Hematopoietic multipotent progenitor cell treated with erythropoietin and hydrocortisone succinate and interleukin-3 and kit ligand, for 8 days (in vitro differentiated cells): Measurements from ENCODE around the gene MYOD1.

Experiments
- DNase-seq: peaks from one replicate; pipeline ENCODE4 v3.0.0-alpha.2; 2015

Gene MYOD1

DNA sequence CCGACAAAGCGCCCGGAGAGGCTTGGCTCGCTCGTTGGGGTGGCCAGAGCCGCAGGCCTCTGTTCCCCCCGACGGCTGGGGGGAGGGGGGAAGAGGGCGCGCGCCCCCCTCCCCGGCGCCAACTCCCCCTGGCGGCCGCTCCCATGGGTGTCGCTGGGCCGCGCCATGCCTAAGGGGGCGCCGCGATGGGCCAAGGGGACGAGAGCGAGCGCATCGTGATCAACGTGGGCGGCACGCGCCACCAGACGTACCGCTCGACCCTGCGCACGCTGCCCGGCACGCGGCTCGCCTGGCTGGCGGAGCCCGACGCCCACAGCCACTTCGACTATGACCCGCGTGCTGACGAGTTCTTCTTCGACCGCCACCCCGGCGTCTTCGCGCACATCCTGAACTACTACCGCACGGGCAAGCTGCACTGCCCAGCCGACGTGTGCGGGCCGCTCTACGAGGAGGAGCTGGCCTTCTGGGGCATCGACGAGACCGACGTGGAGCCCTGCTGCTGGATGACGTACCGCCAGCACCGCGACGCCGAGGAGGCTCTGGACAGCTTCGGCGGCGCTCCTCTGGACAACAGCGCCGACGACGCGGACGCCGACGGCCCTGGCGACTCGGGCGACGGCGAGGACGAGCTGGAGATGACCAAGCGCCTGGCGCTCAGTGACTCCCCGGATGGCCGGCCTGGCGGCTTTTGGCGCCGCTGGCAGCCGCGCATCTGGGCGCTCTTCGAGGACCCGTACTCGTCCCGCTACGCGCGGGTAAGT lies 16.6 kb downstream of the MYOD1 start:
- no peak for DNase-seq

DNA sequence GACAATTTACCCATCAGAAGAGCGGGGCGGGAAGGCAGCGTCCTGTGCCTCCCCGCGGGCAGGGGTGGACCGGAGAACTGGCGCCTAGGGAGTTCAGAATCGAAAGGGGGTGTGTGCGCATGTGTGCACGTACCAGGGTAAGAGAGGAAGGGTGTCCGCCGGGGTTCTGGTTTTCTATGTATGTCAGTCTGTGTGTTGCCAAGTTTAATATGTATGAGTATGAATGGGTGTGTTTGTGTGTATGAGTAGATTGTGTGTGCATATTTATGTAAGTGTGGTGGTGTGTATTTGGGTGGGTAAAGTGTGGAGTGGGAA lies 17.2 kb downstream of the MYOD1 start:
- DNase-seq, result no peak

GRCh38 chr11:17736930-17737817 lies 17.8 kb downstream of the MYOD1 start:
- no peak for DNase-seq

- DNase-seq, result no peak
These were observed 19.0 kb downstream of the MYOD1 start for GRCh38 chr11:17738151-17738973.

DNA sequence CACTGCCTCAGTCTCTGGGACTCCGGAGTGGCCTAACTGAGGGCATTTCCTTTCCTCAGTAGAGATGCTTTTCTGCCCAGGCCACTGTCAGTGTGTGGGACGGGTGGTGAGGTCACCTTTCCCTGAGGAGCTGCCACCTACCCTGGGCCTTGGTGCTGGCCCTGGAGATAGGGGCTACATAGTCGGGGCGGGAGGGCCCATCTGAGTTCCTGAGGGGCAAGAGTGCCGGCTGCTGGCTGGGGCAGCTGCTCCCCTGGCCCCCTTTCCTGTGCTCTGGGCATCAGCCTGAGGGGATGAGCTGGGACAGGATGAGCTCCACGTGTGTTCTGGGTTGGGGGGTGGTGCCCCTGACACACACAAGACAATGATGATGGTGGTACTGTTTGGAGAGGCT lies 20.6 kb downstream of the MYOD1 start:
- DNase-seq, result no peak

- no peak for DNase-seq
These were observed 21.4 kb downstream of the MYOD1 start for GRCh38 chr11:17740649-17741235.

- DNase-seq, result no peak
These were observed 22.1 kb downstream of the MYOD1 start for GRCh38 chr11:17741487-17741886.

- no peak for DNase-seq
These were observed 22.6 kb downstream of the MYOD1 start for GRCh38 chr11:17742019-17742418.

- no peak for DNase-seq
These were observed 23.8 kb downstream of the MYOD1 start for GRCh38 chr11:17743026-17743807.

GRCh38 chr11:17743808-17744119 lies 24.4 kb downstream of the MYOD1 start:
- no peak for DNase-seq

DNA sequence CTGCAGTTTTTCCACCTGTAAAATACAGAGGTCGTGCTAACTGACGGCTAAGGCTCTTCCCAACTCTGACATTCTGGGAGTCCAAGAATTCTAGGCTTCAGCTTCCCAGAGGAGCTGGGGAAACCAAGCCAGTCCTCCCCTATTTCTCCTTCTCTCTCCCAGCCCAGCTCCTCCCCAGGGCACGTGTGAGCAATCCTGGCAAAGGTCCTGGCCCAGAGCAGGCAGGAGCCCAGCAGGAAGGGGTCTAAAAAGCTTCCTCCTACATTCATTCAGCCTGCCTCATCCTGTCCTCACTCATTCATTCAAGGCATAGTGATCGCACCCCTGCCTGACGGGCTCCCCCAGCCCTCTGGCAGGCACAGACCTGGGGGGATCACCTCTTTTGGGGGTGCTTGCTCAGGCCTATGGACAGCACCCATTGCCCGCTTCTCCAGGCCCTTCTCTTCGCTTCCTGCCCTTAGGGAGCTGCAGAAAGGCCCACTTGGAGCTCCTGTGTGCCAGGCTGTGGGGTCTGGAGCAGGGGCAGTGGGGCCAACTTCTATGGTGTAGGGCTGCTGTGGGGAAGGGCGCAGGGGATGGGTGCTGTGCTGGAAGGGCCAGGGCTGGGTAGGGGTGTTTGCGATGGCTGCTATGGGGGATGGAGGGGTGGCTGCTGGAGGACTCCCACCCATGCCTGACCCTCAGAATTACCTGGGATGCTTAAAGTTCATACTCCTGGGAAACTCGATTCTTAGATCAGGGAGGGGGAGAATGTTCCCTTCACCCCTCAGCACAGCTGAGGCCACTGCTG lies 25.0 kb downstream of the MYOD1 start:
- DNase-seq, result no peak

DNA sequence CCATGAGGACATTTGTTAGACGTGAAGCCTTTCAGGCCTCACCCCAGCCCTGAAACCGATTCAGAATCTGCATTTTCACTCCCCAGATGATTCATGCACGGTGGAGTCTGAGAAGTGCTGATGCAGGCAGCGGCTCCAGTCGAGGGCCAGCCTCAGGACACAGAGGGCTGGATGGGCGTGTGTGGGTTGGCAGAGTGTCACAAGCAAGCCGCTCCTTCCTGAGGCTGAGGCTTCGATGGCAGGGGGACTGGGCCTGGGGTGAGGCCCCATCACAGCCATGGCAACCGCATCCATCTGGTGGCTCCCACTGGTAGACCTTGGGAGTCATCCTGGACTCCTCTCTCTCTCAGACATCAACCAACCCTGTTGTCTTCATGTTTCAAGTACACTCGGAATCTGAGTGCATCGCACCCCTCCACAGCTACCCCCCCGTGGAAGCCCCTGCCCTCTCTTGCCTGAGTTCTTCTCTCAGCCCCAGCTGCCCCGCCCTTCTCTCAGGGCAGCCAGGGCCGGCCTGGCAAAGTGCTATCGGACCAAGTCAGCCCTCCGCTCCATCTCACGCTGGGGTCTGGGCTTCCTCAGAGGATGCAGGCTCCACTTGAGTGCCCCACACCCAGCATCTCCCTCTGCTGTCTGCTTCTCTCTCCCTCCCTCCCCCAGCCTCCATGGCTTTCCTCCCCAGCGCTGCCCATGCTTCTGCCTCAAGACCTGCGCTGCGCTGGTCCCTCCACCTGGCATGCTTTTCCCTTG lies 25.8 kb downstream of the MYOD1 start:
- no peak for DNase-seq

DNA sequence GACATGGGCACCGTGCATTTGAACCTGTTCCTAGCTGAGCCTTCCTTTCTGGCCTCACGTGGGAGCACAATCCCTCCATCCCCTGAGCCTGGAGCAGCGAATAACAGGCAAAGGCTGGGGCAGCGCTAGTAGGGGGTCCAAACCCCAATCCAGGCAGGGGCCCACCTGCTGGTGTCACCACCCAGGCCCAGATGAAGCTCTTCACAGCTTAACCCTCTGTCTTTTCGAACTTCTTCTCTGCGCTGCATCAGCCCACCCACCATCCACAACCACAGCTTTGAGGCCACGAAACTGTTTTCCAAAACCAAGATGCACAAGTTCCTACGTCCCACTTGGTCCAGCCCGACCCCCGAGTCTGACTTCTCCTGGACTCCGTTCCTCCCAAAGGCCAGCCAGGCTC lies 26.7 kb downstream of the MYOD1 start:
- no peak for DNase-seq

GRCh38 chr11:17747131-17747955 lies 28.0 kb downstream of the MYOD1 start:
- no peak for DNase-seq

DNA sequence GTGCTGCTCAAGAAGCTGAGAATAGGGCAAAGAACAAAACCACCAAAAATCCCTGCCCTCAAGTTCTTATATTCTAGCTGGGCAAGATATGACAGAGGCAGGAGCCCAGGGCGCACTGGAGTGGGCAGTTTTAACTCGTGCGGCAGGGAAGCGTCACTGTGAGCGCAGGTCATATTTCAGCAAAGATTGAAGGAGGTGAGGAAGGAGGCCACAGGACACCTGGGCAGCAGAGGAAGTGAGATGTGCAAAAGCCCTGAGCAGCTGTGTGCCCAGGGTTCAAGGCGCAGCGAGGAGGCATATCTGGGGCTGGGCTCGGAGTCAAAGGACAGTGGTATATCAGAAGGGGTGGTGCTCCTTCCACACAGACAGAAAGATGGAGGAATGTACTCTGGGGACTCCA lies 28.7 kb downstream of the MYOD1 start:
- DNase-seq, result no peak

DNA sequence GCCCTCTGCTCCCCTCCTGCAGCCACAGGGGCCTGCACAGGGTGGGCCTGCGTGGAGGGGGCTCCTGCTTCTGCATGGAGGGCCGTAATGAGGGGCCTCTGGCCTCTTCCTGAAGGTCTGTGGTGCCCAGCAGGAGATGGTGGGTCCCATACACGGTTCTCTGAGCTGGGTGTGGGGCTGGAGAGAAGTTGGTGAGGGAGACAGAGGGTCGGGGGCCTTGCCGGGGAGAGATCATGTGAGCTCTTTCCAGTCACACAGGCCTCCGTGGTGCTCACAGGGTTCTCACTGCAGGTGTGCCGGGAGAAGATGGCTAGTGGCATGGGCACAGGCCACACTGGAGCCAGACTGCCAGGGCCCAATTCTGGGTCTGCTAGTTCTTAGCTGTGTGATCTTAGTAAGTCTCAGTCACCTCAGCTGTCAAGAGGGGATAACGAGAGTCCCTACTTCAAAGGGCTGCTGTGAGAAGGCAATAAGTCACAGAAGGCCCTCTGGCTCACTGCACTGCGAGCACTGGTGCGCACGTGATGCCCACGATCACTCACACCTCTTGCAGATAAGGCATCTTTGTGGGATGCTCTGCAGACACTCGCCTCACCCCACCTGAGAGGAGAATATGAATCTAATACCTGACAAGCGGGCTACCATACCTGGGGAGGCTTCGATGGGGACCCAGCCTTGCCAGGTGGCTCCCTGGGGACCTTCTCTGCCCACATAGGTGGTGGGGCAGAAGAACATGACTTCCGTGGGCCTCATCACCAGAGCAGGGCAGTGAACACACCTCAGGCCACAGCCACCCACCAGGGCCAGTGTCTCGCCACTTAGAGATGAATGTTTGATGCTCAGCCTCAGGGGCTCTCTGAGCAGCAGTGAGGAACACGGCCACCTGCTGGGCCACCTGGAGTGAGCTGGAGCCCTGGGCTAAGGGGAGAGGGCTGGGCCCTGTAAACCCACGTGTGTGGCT lies 29.7 kb downstream of the MYOD1 start:
- DNase-seq, result no peak

- DNase-seq, result no peak
These were observed 30.8 kb downstream of the MYOD1 start for GRCh38 chr11:17750013-17750800.

GRCh38 chr11:17750801-17751165 lies 31.4 kb downstream of the MYOD1 start:
- no peak for DNase-seq
